HepG2 (cell line): ENCODE results near the gene CAMTA2.

Experiments
- CHD2 ChIP-seq: IDR thresholded peaks from 2 replicates; pipeline ENCODE4 v1.6.1; 2011; ENCODE audit warnings: low read depth, low read length, improper control_type of control experiment
- CREB1 ChIP-seq, 2 experiments: fragments of 450-650 bp in 1 of 2; IDR thresholded peaks; 2 replicates each; pipeline ENCODE4 v1.6.1; 2016 to 2017; ENCODE audit warnings: control low read depth in 1 of 2, mild to moderate bottlenecking in 1 of 2, missing compliant biosample characterization in 1 of 2, missing genetic modification characterization in 1 of 2
- HIVEP1 ChIP-seq: sonication (generic); formaldehyde crosslinking; IDR thresholded peaks from 2 replicates; pipeline ENCODE4 v1.4.0; 2020; ENCODE audit warnings: mild to moderate bottlenecking, missing genetic modification reagents
- NFE2L1 ChIP-seq: sonication (generic); formaldehyde crosslinking; IDR thresholded peaks from 2 replicates; pipeline ENCODE4 v1.4.0; 2020; ENCODE audit warnings: missing genetic modification reagents, mild to moderate bottlenecking, borderline replicate concordance
- SMAD3 ChIP-seq: sonication (generic); formaldehyde crosslinking; IDR thresholded peaks from 2 replicates; pipeline ENCODE4 v1.4.0; 2020; ENCODE audit warnings: missing genetic modification reagents
- TCF12 ChIP-seq, 2 experiments: fragments of 450-650 bp in 1 of 2; sonication (generic) in 1 of 2; formaldehyde crosslinking in 1 of 2; IDR thresholded peaks; 2 replicates each; pipeline versions ENCODE4 v1.6.1 to v1.8.0; 2017 to 2022; ENCODE audit warnings: antibody characterized with exemption in 1 of 2, mild to moderate bottlenecking in 1 of 2, missing genetic modification reagents in 1 of 2, moderate library complexity in 1 of 2
- ZFP90 ChIP-seq: sonication (generic); formaldehyde crosslinking; IDR thresholded peaks from 2 replicates; pipeline ENCODE4 v1.8.0; 2022; ENCODE audit warnings: missing genetic modification reagents, mild to moderate bottlenecking, inconsistent platforms, borderline replicate concordance
- ZNF441 ChIP-seq: sonication (generic); formaldehyde crosslinking; IDR thresholded peaks from 2 replicates; pipeline ENCODE4 v1.7.0; 2021; ENCODE audit warnings: missing genetic modification reagents, borderline replicate concordance
- ZNF550 ChIP-seq: sonication (generic); formaldehyde crosslinking; IDR thresholded peaks from 2 replicates; pipeline ENCODE4 v1.4.0; 2020; ENCODE audit warnings: mild to moderate bottlenecking, missing genetic modification reagents, borderline replicate concordance
- ZNF629 ChIP-seq: sonication (generic); formaldehyde crosslinking; conservative IDR thresholded peaks from 2 replicates; pipeline ENCODE4 v1.5.0; 2020; ENCODE audit warnings: missing genetic modification reagents
- TF ChIP-seq, protein P1 (sequence below): sonication (generic); formaldehyde crosslinking; IDR thresholded peaks from 2 replicates; pipeline ENCODE4 v1.8.1; 2023; ENCODE audit warnings: mild to moderate bottlenecking, missing genetic modification reagents, borderline replicate concordance
- TF ChIP-seq, protein P2 (sequence below): sonication (generic); formaldehyde crosslinking; IDR thresholded peaks from 2 replicates; pipeline ENCODE4 v1.8.0; 2022; ENCODE audit warnings: missing genetic modification reagents, mild to moderate bottlenecking, borderline replicate concordance

DNA sequence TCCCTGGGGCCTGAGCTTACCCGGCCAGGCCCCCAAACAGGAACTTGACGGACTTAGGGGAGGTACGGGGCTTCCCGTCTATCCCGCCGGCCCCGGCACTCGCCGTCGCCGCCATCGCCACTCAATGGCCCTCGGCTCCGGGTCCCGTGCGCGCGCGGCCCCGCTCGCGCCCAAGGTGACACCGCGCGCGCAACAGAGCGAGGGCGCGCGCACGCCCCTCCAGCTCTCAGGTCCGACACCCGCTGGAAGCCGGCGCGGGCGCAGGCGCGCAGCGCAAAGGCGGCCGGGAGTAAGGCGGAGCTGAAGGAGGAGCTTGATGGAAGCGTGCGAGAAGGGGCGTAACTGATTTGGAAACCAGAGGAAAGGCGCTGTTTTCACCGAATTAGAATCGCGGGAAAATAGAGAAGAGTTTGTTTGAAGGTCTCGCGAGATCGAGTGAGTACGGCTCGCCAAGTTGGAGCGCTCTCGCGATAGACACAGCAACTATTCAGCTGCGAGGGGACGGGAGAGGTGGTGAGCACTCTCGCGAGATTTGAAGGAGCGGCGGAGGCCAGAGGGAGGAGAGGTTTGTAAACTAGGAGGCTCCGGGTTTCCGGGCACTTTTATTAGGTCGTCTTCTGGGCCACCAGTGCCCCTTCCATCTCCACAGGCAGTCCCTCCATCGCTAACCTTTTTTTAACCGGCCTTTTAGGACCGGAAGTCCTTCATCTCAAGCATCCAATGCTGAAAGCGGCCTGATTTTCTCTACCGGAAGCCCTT, 47.5 kb downstream of the CAMTA2 start, which contains the start of the genes RNF167 and SLC25A11:
- TF ChIP-seq, protein P1, sequence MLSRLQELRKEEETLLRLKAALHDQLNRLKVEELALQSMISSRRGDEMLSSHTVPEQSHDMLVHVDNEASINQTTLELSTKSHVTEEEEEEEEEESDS (CRISPR knock-in tag): no peak
- TF ChIP-seq, protein P2, sequence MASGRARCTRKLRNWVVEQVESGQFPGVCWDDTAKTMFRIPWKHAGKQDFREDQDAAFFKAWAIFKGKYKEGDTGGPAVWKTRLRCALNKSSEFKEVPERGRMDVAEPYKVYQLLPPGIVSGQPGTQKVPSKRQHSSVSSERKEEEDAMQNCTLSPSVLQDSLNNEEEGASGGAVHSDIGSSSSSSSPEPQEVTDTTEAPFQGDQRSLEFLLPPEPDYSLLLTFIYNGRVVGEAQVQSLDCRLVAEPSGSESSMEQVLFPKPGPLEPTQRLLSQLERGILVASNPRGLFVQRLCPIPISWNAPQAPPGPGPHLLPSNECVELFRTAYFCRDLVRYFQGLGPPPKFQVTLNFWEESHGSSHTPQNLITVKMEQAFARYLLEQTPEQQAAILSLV (CRISPR knock-in tag): no peak
- TF ChIP-seq ZFP90 (CRISPR knock-in tag): peak; percentile 61; the same call in 1 of the 2 replicates
- no peak for TF ChIP-seq HIVEP1 (CRISPR knock-in tag)
- TF ChIP-seq ZNF629 (CRISPR knock-in tag): no peak
- no peak for TF ChIP-seq NFE2L1
- TF ChIP-seq ZNF441 (CRISPR knock-in tag): peak; percentile 84
- no peak for TF ChIP-seq SMAD3 (CRISPR knock-in tag)
- TF ChIP-seq CREB1 (IDR thresholded peaks at IDR 0.05): 0 out of 2 replicates have a peak, but pooled peaks have one; percentile 5
- peak; percentile 41; the same call in 1 of the 2 replicates for TF ChIP-seq CREB1 (CRISPR knock-in tag; IDR thresholded peaks at IDR 0.05)
- TF ChIP-seq CHD2: peak; percentile 98
- no peak for TF ChIP-seq ZNF550 (CRISPR knock-in tag)
- no peak for TF ChIP-seq TCF12 (IDR thresholded peaks at IDR 0.05)
- no peak for TF ChIP-seq TCF12 (CRISPR knock-in tag; IDR thresholded peaks at IDR 0.05)
